NT2/D1 (cell line): Measurements from ENCODE around the gene RPS6KA6.

Experiments used
- SUZ12 ChIP-seq: IDR thresholded peaks from 2 replicates; pipeline ENCODE4 v1.6.1; 2011; ENCODE audit not compliant: insufficient read length, insufficient read depth; ENCODE audit errors: extremely low read depth
- YY1 ChIP-seq: IDR thresholded peaks from 2 replicates; pipeline ENCODE4 v1.6.1; 2011; ENCODE audit not compliant: insufficient read length, insufficient read depth
- ZNF274 ChIP-seq: IDR thresholded peaks from 2 replicates; pipeline ENCODE4 v1.6.1; 2011; ENCODE audit warnings: mild to moderate bottlenecking, low read depth, low read length

DNA sequence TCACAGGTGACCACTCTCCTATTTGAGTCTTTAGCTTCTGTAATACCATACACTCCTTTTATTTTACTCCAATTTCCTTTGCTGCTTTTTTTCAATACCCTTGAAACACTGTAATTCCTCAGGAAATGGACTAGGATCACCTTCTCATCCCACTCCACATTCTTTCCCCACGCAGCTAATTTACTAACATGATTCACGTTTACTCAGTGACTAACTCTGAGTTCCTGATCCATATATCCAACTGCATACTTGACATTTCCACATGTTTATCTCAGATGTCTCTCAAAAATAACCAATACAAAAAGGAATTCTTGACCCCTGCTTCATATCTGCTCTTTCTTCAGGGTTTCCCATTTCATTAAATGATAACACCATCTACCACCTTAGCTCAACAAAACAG, 19.9 kb downstream of the RPS6KA6 start:
- TF ChIP-seq YY1 = no peak
- TF ChIP-seq SUZ12 = no peak
- no peak for TF ChIP-seq ZNF274
